Ovary (tissue), 9 donors: ENCODE data around the gene MIER2. TPM values are rescaled to one million over a fixed set of nuclear protein-coding genes. Genes with fewer than 3 reads are reported as not detected.
"Not testable (repeated sequence)": the region's sequence is repeated elsewhere in the genome, so short reads cannot be mapped to it uniquely, and the experiment has no call there.

Experiments
- DNase-seq, 5 donors: peaks; one replicate each; pipeline ENCODE4 v3.0.0-alpha.2; 2019 to 2020
- H3K27ac ChIP-seq, 2 donors: fragments of 200-600 bp; one replicate each; pipeline versions ENCODE4 v1.5.1 to v1.8.0; 2019 to 2022
- H3K27me3 ChIP-seq: fragments of 200-600 bp; one replicate; pipeline ENCODE4 v1.8.0; 2022
- H3K36me3 ChIP-seq: fragments of 200-600 bp; sonication (generic); one replicate; pipeline ENCODE4 v1.5.1; 2019
- H3K4me1 ChIP-seq: one replicate; pipeline ENCODE4 v1.8.1; 2013; ENCODE audit warnings: mild to moderate bottlenecking, moderate library complexity; ENCODE audit not compliant: insufficient read depth
- H3K4me3 ChIP-seq: fragments of 200-600 bp; sonication (generic); one replicate; pipeline ENCODE4 v1.5.1; 2017
- H3K9me3 ChIP-seq, 2 donors: fragments of 200-600 bp in 1 of 2; sonication (generic) in 1 of 2; one replicate each; pipeline versions ENCODE4 v1.5.1 to v1.8.1; 2013 to 2019; ENCODE audit warnings: mild to moderate bottlenecking in 1 of 2, moderate library complexity in 1 of 2
- CTCF ChIP-seq, 3 donors: fragments of 450-650 bp in 2 of 3; fragments of 200-600 bp in 1 of 3; IDR thresholded peaks; one replicate each; pipeline versions ENCODE4 v1.5.1 to v1.8.0; 2016 to 2022; ENCODE audit warnings: antibody characterized with exemption in 3 of 3, mild to moderate bottlenecking in 1 of 3
- EP300 ChIP-seq: sonication (generic); formaldehyde crosslinking; IDR thresholded peaks from one replicate; pipeline ENCODE4 v1.6.1; 2017; ENCODE audit warnings: antibody characterized with exemption
- POLR2A ChIP-seq: fragments of 450-650 bp; IDR thresholded peaks from one replicate; pipeline ENCODE4 v1.6.1; 2017; ENCODE audit warnings: antibody characterized with exemption, mild to moderate bottlenecking, moderate library complexity
- WGBS, 3 donors: extraction: QIAGEN DNeasy Blood & Tissue Kit in 1 of 3; methylation state at CpG; one replicate each; pipeline versions ENCODE4 v1.1.5 to v1.1.7; 2013 to 2017; 5-methylcytosine and 5-hydroxymethylcytosine counted together
- intact Hi-C, 4 donors: fragments of 100-400 bp; cut with DNase I; formaldehyde crosslinking; loops; one replicate each; pipeline versions ENCODE4 v1.11.0 to v1.15.1; 2022 to 2023
- polyA plus RNA-seq, 2 donors: library from polyadenylated mRNA; stranded (reverse); fragments of 200-250 nt in 1 of 2; fragments of 350-450 nt in 1 of 2; fragmentation: Illumina TruSeq in 1 of 2; extraction: RNeasy Lipid Tissue Mini Kit (QIAGEN cat#74804) in 1 of 2; gene quantifications; one replicate each; pipeline ENCODE4 v1.2.3, GENCODE V29; 2013 to 2014
- total RNA-seq, 7 donors: library from RNA; depleted of rRNA in 2 of 7; stranded (reverse); fragments of >200 nt in 2 of 7; fragmentation: NEBNext Ultra II Directional in 3 of 7; extraction: Animal tissue kit (Norgen Biotek cat#: 25700) in 3 of 7; gene quantifications; one replicate each; pipeline versions ENCODE4 v1.1.0 to v1.2.4, GENCODE V29; 2016 to 2023
- donor health status: DM: no; HTN: no; CAD: no; lungs with moderate emphysema.
- donor health status: DM: no; HTN: no; CAD: no.
- donor health status: Bipolar disorder and iron deficiency.
- donor health status: DM: yes; HTN: yes; CAD: no.
- donor health status: DM: no; HTN: no; CAD: no.
- donor health status: DM: yes; HTN: yes; CAD: no.

Gene MIER2
- total and polyA plus RNA-seq, 9 donors = 9.8 to 29.6 (median 21.7) TPM

GRCh38 chr19:359653-359925 is 15.0 kb upstream of the MIER2 start:
- H3K27me3 ChIP-seq = no peaks in the 10 kb centered on the region
- intact Hi-C loops = no loop called here
- no peaks in the 10 kb centered on the region for H3K4me1 ChIP-seq
- H3K36me3 ChIP-seq = no peaks in the 10 kb centered on the region
- no peak for TF ChIP-seq CTCF (IDR thresholded peaks at IDR 0.05)
- TF ChIP-seq EP300 = no peak
- no peak for TF ChIP-seq POLR2A
- H3K9me3 ChIP-seq = no peaks in the 10 kb centered on the region
- no peak overlapping the region for H3K27ac ChIP-seq
- 84 to 97% (median 87%) methylated on average over 2 of the region's 2 CpGs for WGBS, 3 donors
- no peak overlapping the region for H3K4me3 ChIP-seq
- no peak for DNase-seq

DNA sequence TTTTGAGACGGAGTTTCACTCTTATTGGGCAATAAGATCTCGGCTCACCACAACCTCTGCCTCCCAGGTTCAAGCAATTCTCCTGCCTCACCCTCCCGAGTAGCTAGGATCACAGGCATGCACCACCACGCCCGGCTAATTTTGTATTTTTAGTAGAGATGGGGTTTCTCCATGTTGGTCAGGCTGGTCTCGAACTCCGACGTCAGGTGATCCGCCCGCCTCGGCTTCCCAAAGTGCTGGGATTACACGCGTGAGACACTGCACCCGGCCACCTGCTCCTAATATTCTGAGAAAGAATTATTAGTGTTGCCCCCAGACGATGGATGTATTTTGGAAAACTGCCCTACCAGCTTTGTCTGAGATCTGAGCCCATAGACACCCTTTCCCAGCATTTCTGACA is 10.9 kb upstream of the MIER2 start:
- WGBS, 3 donors = 88 to 90% (median 90%) methylated on average over 15 of the region's 15 CpGs
- intact Hi-C loops, H3K36me3 ChIP-seq, DNase-seq, H3K9me3 ChIP-seq, H3K27ac ChIP-seq, H3K4me3 ChIP-seq, H3K4me1 ChIP-seq, H3K27me3 ChIP-seq: not testable (repeated sequence)

DNA sequence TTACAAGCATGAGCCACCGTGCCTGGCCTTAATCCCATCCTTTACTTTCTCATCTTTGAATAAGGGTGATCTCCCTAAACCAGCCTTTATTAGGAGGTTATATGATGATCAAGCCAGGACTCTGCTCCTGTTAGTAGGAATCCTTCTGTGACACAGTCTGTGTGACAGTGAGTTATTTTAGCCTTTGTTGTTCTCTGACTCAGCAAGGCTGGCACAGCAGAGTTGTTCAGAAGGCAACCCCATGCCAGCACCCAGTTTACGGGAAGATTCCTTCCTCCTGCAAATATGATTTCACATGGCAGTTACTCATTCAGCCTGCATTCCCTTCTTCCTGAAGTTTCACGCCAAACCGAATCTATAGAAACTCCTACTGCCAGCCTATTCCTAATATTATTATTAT is 10.5 kb upstream of the MIER2 start:
- Histone ChIP-seq H3K4me1 (no peaks in the 10 kb centered on the region), H3K4me3 (no peak overlapping the region), H3K27me3 (no peaks in the 10 kb centered on the region), H3K9me3 (no peaks in the 10 kb centered on the region), H3K27ac (no peak overlapping the region), H3K36me3 (no peaks in the 10 kb centered on the region)
- DNase-seq = no peak
- TF ChIP-seq EP300 = no peak
- TF ChIP-seq POLR2A = no peak
- no peak for TF ChIP-seq CTCF (IDR thresholded peaks at IDR 0.05)
- intact Hi-C loops = no loop called here
- 88 to 90% (median 89%) methylated on average over 4 of the region's 4 CpGs for WGBS, 3 donors

- Histone ChIP-seq H3K36me3 (no peaks in the 10 kb centered on the region), H3K4me1 (no peaks in the 10 kb centered on the region), H3K27ac (no peak overlapping the region), H3K9me3 (no peaks in the 10 kb centered on the region), H3K4me3 (no peak overlapping the region), H3K27me3 (no peaks in the 10 kb centered on the region)
- TF ChIP-seq POLR2A (no peak), EP300 (no peak), CTCF (IDR thresholded peaks at IDR 0.05) (no peak)
- intact Hi-C loops = no loop called here
- 59 to 74% (median 66%) methylated on average over 19 of the region's 19 CpGs for WGBS, 3 donors
- DNase-seq = no peak
These were observed 7.5 kb upstream of the MIER2 start for GRCh38 chr19:351976-352625.

- WGBS, 3 donors = 55 to 64% (median 62%) methylated on average over 26 of the region's 26 CpGs
- Histone ChIP-seq H3K27ac (no peak overlapping the region), H3K4me3 (no peak overlapping the region), H3K36me3 (no peaks in the 10 kb centered on the region), H3K9me3 (no peaks in the 10 kb centered on the region), H3K4me1 (peaks cover 9% of the 10 kb centered on the region), H3K27me3 (no peaks in the 10 kb centered on the region)
- DNase-seq = no peak
- intact Hi-C loops = no loop called here
- no peak for TF ChIP-seq CTCF (IDR thresholded peaks at IDR 0.05)
These were observed 3.6 kb upstream of the MIER2 start for GRCh38 chr19:347946-348861.
